ENCODE data around the gene TLR6. TPM values are rescaled to one million over a fixed set of nuclear protein-coding genes. Genes with fewer than 3 reads are reported as not detected.

Gene TLR6
- 0.65 and 0.76 TPM in 2 replicates for total RNA-seq

DNA sequence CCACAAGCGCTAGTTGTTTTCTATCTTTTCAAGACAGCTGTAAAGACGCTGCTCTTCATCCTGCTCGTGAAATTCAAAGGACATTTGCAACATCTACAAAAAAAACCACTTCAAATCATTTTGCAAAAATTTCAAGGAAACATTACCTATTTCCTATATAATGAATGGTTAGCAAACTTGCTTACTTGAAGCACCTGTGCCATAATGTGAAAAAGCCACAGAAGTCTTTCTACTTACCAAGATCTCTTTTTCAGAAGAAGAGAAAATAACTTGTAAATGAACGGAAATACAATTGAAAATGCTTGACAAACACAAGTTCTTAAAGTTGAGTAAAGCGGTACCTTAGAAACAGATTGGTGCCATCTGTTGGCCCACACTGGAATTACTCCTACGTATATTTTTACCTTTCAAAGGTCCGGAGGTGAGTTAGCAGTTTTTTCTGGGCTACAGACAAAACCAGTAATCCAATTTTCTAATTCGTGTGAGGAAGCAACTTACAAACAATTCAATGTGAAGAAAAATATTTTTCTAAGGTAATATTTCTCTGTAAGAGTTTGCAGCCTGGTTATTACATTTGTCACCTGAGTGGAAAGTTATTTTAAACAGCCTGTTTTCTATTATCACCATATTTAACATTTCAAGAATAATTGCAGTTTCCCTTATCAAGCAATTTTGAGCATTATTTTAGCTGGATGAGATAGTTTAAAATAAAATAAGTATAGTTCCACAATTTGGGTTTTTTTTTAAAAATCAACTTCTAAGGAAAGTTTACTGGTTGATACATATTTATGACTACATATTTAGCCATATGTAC, at the start of gene TLR6:
TSS of gene TLR6 (minus strand) at position 294 of the 814 bp plus-strand sequence. CDS start 27,344 bp downstream, outside the sequence.

GRCh38 chr4:38867478-38868058, 11.0 kb upstream of the TLR6 start, which contains the start of gene FAM114A1:
FAM114A1 (plus strand) TSS chr4:38867806; CDS start chr4:38878079, 10,273 bp downstream.

GRCh38 chr4:38804654-38805295, 51.8 kb downstream of the TLR6 start, which contains the start of gene TLR1:
TLR1 (minus strand) TSS chr4:38804791; CDS start chr4:38798831, 5,960 bp downstream.

DNA sequence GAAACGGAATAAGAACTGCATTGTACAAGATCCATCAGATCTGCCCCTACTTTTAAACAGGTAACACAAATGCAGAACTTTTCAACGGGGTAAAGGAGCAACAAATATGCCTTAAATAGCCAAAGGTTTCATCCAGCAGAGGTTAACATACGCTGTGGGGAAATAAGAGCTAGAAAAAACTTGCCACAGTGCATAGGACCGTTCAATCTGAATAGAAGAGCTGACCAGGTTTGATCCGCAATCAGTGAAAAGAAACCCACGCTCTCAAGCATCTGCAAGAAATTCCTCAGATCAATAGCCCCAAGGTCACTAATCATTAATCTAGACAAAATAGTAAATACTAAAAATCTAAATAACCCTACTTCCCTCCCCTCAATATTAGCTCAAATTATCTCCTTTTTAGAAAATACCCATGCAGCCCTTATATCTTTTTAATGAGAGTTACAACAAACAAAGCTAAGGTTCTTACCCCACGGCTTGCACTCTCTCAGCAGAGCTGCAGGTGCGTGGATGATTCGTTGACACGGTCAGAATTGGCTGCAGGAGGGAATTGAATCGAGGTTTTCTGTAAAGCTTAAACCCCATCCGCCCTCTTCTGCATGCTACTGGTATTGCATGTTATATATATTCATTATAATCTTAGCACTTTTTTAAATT, 74.0 kb downstream of the TLR6 start, which contains the start of gene TLR10:
TSS of gene TLR10 (minus strand) at position 539 of the 657 bp plus-strand sequence. CDS start 7,400 bp downstream, outside the sequence.

Other genes with a start within 250 kb of the TLR6 start
- gene KLF3, start 192.6 kb downstream of the TLR6 start, total RNA-seq: 13.6 and 18.4 TPM in 2 replicates
- gene TLR10, start 73.8 kb downstream of the TLR6 start, total RNA-seq: not detected in 2 replicates
- 3.2 and 5.2 TPM in 2 replicates for gene TLR1, start 52.0 kb downstream of the TLR6 start, total RNA-seq
- 145 and 237 TPM in 2 replicates for gene FAM114A1, start 11.0 kb upstream of the TLR6 start, total RNA-seq
- 0.61 and 1.9 TPM in 2 replicates for gene TMEM156, start 175.6 kb upstream of the TLR6 start, total RNA-seq
- gene KLHL5, start 205.4 kb upstream of the TLR6 start, total RNA-seq: 76.0 and 79.8 TPM in 2 replicates